Panc1 (cell line): ENCODE data around the gene WDR86. TPM values are rescaled to one million over a fixed set of nuclear protein-coding genes. Genes with fewer than 3 reads are reported as not detected.

ENCODE experiments used
- ATAC-seq: fragments of 200-7000 bp; cut with Tn5 transposase; 2 replicates; pipeline ENCODE4 v1.9.1; 2020; ENCODE audit warnings: mild to moderate bottlenecking, moderate library complexity
- BruUV-seq: library from RNA; stranded (reverse); fragments of 400-500 nt; replicated peaks from 2 replicates; lab custom pipeline; 2021; lab: Mats Ljungman, UMichigan
- CTCF ChIA-PET: fragments of 300-600 bp; sonication (Branson Sonifier 250); formaldehyde crosslinking; loops from one replicate; lab custom pipeline; 2022; ENCODE audit warnings: antibody characterized with exemption; lab: Charles Lee
- POLR2A ChIA-PET: fragments of 300-600 bp; sonication (Branson Sonifier 250); formaldehyde crosslinking; loops from one replicate; lab custom pipeline; 2022; ENCODE audit warnings: antibody characterized with exemption; lab: Charles Lee
- DNase-seq: peaks from one replicate; pipeline ENCODE4 v3.0.0-alpha.2; 2010; ENCODE audit warnings: low read depth, low spot score
- H3K27ac ChIP-seq: 2 replicates; pipeline ENCODE4 v1.5.1; 2011; ENCODE audit warnings: mild to moderate bottlenecking, low read length, inconsistent platforms
- H3K27me3 ChIP-seq: fragments of 200-500 bp; sonication (Bioruptor generic); 2 replicates; pipeline ENCODE4 v1.6.0; 2014; ENCODE audit warnings: low read length, inconsistent platforms; ENCODE audit not compliant: control insufficient read depth, insufficient read depth
- H3K36me3 ChIP-seq: fragments of 200-500 bp; sonication (Bioruptor generic); 2 replicates; pipeline ENCODE4 v1.5.1; 2014; ENCODE audit warnings: inconsistent platforms, mild to moderate bottlenecking, low read length, moderate library complexity; ENCODE audit not compliant: control insufficient read depth, insufficient read depth
- H3K4me1 ChIP-seq: 2 replicates; pipeline ENCODE4 v1.5.1; 2011; ENCODE audit warnings: inconsistent platforms, mild to moderate bottlenecking, low read length, moderate library complexity; ENCODE audit not compliant: control insufficient read depth, insufficient read depth
- H3K4me3 ChIP-seq, 2 experiments: 2 replicates each; pipeline ENCODE4 v1.5.1; 2011 to 2012; ENCODE audit warnings: low read depth in 2 of 2, low read length in 2 of 2, mild to moderate bottlenecking in 2 of 2, inconsistent platforms in 1 of 2, moderate library complexity in 1 of 2
- H3K9me3 ChIP-seq: fragments of 200-500 bp; sonication (Bioruptor generic); 2 replicates; pipeline ENCODE4 v1.5.1; 2014; ENCODE audit warnings: low read depth, mild to moderate bottlenecking, inconsistent platforms, low read length, moderate library complexity; ENCODE audit not compliant: control insufficient read depth, insufficient read depth
- POLR2AphosphoS5 ChIP-seq: IDR thresholded peaks from 2 replicates; pipeline ENCODE4 v1.6.1; 2012; ENCODE audit warnings: mild to moderate bottlenecking, low read depth, low read length, moderate library complexity
- SIN3A ChIP-seq: IDR thresholded peaks from 2 replicates; pipeline ENCODE4 v1.6.1; 2012; ENCODE audit warnings: low read depth, mild to moderate bottlenecking, low read length, moderate library complexity, borderline replicate concordance; ENCODE audit not compliant: insufficient read depth
- TCF7L2 ChIP-seq: IDR thresholded peaks from 2 replicates; pipeline ENCODE4 v1.6.1; 2011; ENCODE audit warnings: mild to moderate bottlenecking, low read depth, low read length, inconsistent platforms
- in situ Hi-C: cut with HindIII; loops from 2 replicates; pipeline ENCODE4 v1.10.0; 2016; ENCODE audit warnings: low sequenced_read_pairs, low pct_unique_long_range_greater_than_20kb
- intact Hi-C: fragments of 100-400 bp; cut with micrococcal nuclease; formaldehyde crosslinking; loops from one replicate; pipeline ENCODE4 v1.10.0; 2022; ENCODE audit not compliant: unreplicated experiment
- total RNA-seq: library from RNA; stranded (reverse); gene quantifications from one replicate; pipeline ENCODE4 v1.2.1, GENCODE V29; 2021; ENCODE audit not compliant: unreplicated experiment
- TF ChIP-seq, protein P1 (sequence below): fragments of 450-650 bp; IDR thresholded peaks from 2 replicates; pipeline ENCODE4 v1.5.1; 2017; ENCODE audit warnings: mild to moderate bottlenecking
- TF ChIP-seq, protein P2 (sequence below), 2 experiments: IDR thresholded peaks; 2 replicates each; pipeline ENCODE4 v1.6.1; 2011 to 2012; ENCODE audit warnings: low read depth in 2 of 2, control low read depth in 1 of 2, low read length in 1 of 2, mild to moderate bottlenecking in 1 of 2, moderate library complexity in 1 of 2; ENCODE audit not compliant: insufficient read depth in 1 of 2

Gene WDR86
- total RNA-seq, 1 experiment from 2014 or later = 0.72 TPM

DNA sequence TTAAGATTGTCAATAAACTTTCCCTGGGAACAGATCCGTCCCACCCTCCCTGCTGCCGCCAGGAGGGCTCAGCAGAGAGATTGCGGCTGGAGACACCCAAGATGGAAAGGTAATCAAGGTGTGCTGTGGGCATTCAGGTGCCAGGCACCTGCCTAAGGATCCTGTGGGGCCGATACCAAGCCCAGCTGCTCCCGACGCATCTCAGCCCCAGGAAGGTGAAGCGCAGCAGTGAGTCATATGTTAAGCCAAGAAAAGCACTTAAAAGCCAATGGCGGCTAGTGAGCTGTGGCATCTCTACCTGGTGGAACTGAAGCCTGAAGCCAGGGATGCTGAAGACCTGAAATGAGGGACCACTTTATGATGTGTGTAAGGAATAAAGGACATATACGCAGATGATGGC, 6.1 kb downstream of the WDR86 start:
- in situ Hi-C loops (no loop called here), intact Hi-C loops (no loop called here)
- ChIA-PET CTCF (no interaction called here), POLR2A (no interaction called here)
- ATAC-seq (no peak), DNase-seq (no peak)
- peaks cover 12% of the 10 kb centered on the region for H3K4me1 ChIP-seq
- no peak overlapping the region; the same call in 1 of the 2 replicates for H3K27ac ChIP-seq
- no peaks in the 10 kb centered on the region for H3K9me3 ChIP-seq
- no TSS peak for BruUV-seq
- no peaks in the 10 kb centered on the region for H3K27me3 ChIP-seq
- TF ChIP-seq, protein P1, sequence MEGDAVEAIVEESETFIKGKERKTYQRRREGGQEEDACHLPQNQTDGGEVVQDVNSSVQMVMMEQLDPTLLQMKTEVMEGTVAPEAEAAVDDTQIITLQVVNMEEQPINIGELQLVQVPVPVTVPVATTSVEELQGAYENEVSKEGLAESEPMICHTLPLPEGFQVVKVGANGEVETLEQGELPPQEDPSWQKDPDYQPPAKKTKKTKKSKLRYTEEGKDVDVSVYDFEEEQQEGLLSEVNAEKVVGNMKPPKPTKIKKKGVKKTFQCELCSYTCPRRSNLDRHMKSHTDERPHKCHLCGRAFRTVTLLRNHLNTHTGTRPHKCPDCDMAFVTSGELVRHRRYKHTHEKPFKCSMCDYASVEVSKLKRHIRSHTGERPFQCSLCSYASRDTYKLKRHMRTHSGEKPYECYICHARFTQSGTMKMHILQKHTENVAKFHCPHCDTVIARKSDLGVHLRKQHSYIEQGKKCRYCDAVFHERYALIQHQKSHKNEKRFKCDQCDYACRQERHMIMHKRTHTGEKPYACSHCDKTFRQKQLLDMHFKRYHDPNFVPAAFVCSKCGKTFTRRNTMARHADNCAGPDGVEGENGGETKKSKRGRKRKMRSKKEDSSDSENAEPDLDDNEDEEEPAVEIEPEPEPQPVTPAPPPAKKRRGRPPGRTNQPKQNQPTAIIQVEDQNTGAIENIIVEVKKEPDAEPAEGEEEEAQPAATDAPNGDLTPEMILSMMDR = no peak
- TF ChIP-seq SIN3A = no peak
- no peak for TF ChIP-seq TCF7L2
- TF ChIP-seq POLR2AphosphoS5 = no peak
- TF ChIP-seq, protein P2, sequence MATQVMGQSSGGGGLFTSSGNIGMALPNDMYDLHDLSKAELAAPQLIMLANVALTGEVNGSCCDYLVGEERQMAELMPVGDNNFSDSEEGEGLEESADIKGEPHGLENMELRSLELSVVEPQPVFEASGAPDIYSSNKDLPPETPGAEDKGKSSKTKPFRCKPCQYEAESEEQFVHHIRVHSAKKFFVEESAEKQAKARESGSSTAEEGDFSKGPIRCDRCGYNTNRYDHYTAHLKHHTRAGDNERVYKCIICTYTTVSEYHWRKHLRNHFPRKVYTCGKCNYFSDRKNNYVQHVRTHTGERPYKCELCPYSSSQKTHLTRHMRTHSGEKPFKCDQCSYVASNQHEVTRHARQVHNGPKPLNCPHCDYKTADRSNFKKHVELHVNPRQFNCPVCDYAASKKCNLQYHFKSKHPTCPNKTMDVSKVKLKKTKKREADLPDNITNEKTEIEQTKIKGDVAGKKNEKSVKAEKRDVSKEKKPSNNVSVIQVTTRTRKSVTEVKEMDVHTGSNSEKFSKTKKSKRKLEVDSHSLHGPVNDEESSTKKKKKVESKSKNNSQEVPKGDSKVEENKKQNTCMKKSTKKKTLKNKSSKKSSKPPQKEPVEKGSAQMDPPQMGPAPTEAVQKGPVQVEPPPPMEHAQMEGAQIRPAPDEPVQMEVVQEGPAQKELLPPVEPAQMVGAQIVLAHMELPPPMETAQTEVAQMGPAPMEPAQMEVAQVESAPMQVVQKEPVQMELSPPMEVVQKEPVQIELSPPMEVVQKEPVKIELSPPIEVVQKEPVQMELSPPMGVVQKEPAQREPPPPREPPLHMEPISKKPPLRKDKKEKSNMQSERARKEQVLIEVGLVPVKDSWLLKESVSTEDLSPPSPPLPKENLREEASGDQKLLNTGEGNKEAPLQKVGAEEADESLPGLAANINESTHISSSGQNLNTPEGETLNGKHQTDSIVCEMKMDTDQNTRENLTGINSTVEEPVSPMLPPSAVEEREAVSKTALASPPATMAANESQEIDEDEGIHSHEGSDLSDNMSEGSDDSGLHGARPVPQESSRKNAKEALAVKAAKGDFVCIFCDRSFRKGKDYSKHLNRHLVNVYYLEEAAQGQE (IDR thresholded peaks at IDR 0.05; ENCODE audit: insufficient read depth in 1 of 2, low read depth in 2 of 2, low read length in 1 of 2) = no peak
- H3K4me3 ChIP-seq = no peak overlapping the region
- no peaks in the 10 kb centered on the region for H3K36me3 ChIP-seq

DNA sequence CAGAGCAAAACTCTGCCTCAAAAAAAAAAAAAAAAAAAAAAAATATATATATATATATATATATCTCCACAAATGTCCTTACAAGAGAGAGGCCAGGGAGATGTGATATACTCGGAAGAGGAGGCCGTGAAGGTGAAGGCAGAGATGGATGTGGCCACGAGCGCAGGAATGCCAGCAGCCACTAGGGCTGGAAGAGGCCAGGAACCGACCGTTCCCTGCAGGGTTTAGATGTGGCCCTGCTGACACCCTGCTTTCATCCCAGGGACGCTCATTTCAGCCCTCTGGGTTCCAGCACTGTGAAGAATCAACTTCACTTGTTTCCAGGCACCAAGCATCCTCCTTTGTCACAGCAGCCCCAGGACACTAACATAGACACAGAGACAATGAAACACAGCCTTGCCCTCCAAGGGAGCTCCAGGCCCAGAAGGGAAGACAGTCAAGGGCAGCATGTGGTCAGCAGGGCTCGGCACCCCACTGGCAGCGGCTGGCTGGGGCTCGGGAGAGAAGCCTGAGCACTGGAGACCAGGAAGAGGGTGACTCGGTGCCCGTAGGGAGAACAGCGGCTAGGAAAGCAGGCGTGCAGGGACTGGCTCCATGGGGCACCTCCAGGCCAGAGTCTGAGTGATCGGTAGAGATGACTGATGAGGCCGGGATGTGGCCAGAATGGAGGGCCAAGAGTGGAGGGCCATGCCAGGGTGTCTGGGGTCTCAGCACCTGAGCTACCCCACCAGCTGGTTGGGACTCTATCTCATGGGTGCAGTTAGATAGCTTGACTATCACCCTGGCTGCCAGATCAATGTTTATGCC, 7.6 kb downstream of the WDR86 start:
- no peak for DNase-seq
- ChIA-PET POLR2A (no interaction called here), CTCF (no interaction called here)
- Histone ChIP-seq H3K9me3 (no peaks in the 10 kb centered on the region), H3K4me1 (peaks cover 12% of the 10 kb centered on the region), H3K36me3 (no peaks in the 10 kb centered on the region), H3K27me3 (no peaks in the 10 kb centered on the region), H3K4me3 (no peak overlapping the region), H3K27ac (no peak overlapping the region)
- TF ChIP-seq POLR2AphosphoS5 (no peak), TCF7L2 (no peak)
- TF ChIP-seq, protein P2 (IDR thresholded peaks at IDR 0.05; ENCODE audit: insufficient read depth in 1 of 2, low read depth in 2 of 2, low read length in 1 of 2) = no peak
- in situ Hi-C loops = no loop called here
- no TSS peak for BruUV-seq
- no peak for ATAC-seq
- intact Hi-C loops = no loop called here
